Right lobe of liver (tissue), 6 donors: ENCODE results near the gene TASL. TPM values are rescaled to one million over a fixed set of nuclear protein-coding genes. Genes with fewer than 3 reads are reported as not detected.

Experiments used
- ATAC-seq, 4 donors: fragments of 200-7000 bp; cut with Tn5 transposase; one replicate each; pipeline ENCODE4 v1.9.1; 2020; ENCODE audit warnings: mild to moderate bottlenecking in 4 of 4, moderate library complexity in 4 of 4
- DNase-seq, 3 donors: peaks; one replicate each; pipeline ENCODE4 v3.0.0-alpha.2; 2020
- H3K27ac ChIP-seq, 3 donors: fragments of 200-600 bp; one replicate each; pipeline ENCODE4 v1.8.0; 2022
- H3K27me3 ChIP-seq, 2 donors: fragments of 200-600 bp; one replicate each; pipeline ENCODE4 v1.8.0; 2022
- H3K36me3 ChIP-seq, 4 donors: fragments of 200-600 bp; sonication (generic) in 1 of 4; one replicate each; pipeline versions ENCODE4 v1.5.1 to v1.8.0; 2017 to 2022; ENCODE audit warnings: control low read depth in 1 of 4
- H3K4me1 ChIP-seq, 4 donors: fragments of 200-600 bp; sonication (generic) in 1 of 4; one replicate each; pipeline versions ENCODE4 v1.5.1 to v1.8.0; 2017 to 2022; ENCODE audit warnings: control low read depth in 1 of 4
- H3K4me3 ChIP-seq, 3 donors: fragments of 200-600 bp; one replicate each; pipeline ENCODE4 v1.8.0; 2022
- H3K9me3 ChIP-seq, 4 donors: fragments of 200-600 bp; sonication (generic) in 1 of 4; one replicate each; pipeline versions ENCODE4 v1.5.1 to v1.8.0; 2017 to 2022; ENCODE audit warnings: control low read depth in 1 of 4
- POLR2A ChIP-seq: fragments of 450-650 bp; IDR thresholded peaks from one replicate; pipeline ENCODE4 v1.6.1; 2017; ENCODE audit warnings: antibody characterized with exemption, mild to moderate bottlenecking
- WGBS: methylation state at CpG from one replicate; pipeline ENCODE4 v1.1.6; 2018; ENCODE audit warnings: low coverage, low lambda C conversion rate; ENCODE audit not compliant: insufficient coverage; ENCODE audit errors: missing lambda C conversion rate; 5-methylcytosine and 5-hydroxymethylcytosine counted together
- intact Hi-C, 2 donors: fragments of 100-400 bp; cut with DNase I; formaldehyde crosslinking; loops; one replicate each; pipeline versions ENCODE4 v1.11.2 to v1.14.1; 2022
- total RNA-seq, 6 experiments: library from RNA; depleted of rRNA in 2 of 6; stranded (reverse); fragments of >200 nt in 2 of 6; fragmentation: NEBNext Ultra II Directional in 3 of 6; extraction: Animal tissue kit (Norgen Biotek cat#: 25700) in 3 of 6; gene quantifications; one replicate each; pipeline versions ENCODE4 v1.1.0 to v1.2.4, GENCODE V29; 2016 to 2023
- TF ChIP-seq, protein P1 (sequence below), 4 donors: fragments of 200-600 bp in 3 of 4; fragments of 450-650 bp in 1 of 4; IDR thresholded peaks; one replicate each; pipeline versions ENCODE4 v1.5.1 to v1.8.0; 2016 to 2022; ENCODE audit warnings: antibody characterized with exemption in 4 of 4, mild to moderate bottlenecking in 2 of 4
- donor health status: DM: no; HTN: yes; CAD: no.
- donor health status: DM: no; HTN: no; CAD: no.
- donor health status: DM: no; HTN: no; CAD: no.
- donor health status: DM: no; HTN: yes; CAD: no.
- donor health status: DM: no; HTN: yes; CAD: no.

TASL gene
- total RNA-seq, 6 experiments from 2014 or later, result 0.35 to 1.3 (median 0.50) TPM; not detected in 1

DNA sequence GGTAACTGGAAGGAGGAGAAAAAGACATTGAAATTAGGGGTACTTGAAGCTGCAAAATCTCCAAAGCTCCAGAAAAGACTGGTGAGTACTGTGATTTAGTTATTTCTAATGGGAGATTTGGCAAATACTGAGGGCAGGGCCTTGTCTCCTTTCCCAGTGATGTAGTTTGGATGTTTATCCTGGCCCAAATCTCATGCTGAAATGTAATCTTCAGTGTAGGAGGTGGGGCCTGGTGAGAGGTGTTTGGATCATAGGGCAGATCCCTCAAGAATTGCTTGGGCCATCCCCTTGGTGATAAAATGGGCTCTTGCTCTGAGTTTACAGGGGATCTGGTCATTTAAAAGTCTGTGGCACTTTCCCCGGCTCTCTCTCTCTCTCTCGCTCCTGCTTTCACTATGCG, 42.6 kb upstream of the TASL start:
- H3K4me1 ChIP-seq, result no peaks in the 10 kb centered on the region
- H3K9me3 ChIP-seq, result peaks cover 0 to 8% (median 0%) of the 10 kb centered on the region in 4 donors
- no peaks in the 10 kb centered on the region for H3K36me3 ChIP-seq
- H3K27me3 ChIP-seq, result no peaks in the 10 kb centered on the region
- intact Hi-C loops, result no loop called here
- H3K27ac ChIP-seq, result peak overlapping the region; percentile 3 to 75 (median 34)
- H3K4me3 ChIP-seq, result no peak overlapping the region
- 48% methylated on average over 3 of the region's 3 CpGs for WGBS
- peak; percentile 49 to 74 (median 67) for ATAC-seq
- TF ChIP-seq POLR2A, result no peak
- TF ChIP-seq, protein P1, sequence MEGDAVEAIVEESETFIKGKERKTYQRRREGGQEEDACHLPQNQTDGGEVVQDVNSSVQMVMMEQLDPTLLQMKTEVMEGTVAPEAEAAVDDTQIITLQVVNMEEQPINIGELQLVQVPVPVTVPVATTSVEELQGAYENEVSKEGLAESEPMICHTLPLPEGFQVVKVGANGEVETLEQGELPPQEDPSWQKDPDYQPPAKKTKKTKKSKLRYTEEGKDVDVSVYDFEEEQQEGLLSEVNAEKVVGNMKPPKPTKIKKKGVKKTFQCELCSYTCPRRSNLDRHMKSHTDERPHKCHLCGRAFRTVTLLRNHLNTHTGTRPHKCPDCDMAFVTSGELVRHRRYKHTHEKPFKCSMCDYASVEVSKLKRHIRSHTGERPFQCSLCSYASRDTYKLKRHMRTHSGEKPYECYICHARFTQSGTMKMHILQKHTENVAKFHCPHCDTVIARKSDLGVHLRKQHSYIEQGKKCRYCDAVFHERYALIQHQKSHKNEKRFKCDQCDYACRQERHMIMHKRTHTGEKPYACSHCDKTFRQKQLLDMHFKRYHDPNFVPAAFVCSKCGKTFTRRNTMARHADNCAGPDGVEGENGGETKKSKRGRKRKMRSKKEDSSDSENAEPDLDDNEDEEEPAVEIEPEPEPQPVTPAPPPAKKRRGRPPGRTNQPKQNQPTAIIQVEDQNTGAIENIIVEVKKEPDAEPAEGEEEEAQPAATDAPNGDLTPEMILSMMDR (IDR thresholded peaks at IDR 0.05), result no peak
- DNase-seq, result peak in 1 of 3 donors; percentile 53

DNA sequence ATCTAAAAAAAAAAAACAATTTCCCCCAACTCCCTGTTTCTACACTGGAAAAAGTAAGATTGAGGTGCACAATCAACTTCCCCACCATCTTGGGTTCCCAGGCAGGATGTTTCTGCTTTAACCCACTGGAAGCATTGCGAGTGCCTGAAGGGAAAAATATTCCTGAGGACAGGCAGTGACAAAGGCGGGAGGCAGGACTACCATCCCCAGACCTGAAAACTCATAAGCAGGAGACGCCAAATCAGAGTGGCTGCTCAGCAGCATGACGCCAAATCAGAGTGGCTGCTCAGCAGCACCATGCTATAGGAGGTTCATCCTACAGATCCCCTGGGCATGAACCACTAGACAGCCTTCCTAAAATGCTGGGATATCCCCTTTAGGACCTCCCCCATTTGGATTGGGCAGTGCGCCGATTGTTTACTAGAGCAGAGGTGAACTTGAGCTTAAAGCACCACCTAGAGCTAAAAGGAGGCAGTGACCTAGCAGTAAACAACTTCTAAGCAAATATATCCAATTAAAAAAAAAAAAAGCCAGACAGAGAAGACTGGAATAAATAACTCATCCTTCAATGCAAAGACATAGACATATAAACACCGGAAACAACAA, 40.7 kb upstream of the TASL start:
- Histone ChIP-seq H3K27me3 (peaks cover 0 to 4% of the 10 kb centered on the region in 2 donors), H3K9me3 (peaks cover 0 to 8% (median 0%) of the 10 kb centered on the region in 4 donors), H3K36me3 (no peaks in the 10 kb centered on the region), H3K4me1 (no peaks in the 10 kb centered on the region), H3K4me3 (no peak overlapping the region), H3K27ac (peak overlapping the region in 2 of 3 donors; percentile 35 to 49)
- no peak for TF ChIP-seq POLR2A
- TF ChIP-seq, protein P1 (IDR thresholded peaks at IDR 0.05), result peak; percentile 30 to 40 (median 36)
- peak; percentile 71 to 90 (median 83) for ATAC-seq
- intact Hi-C loops, result no loop called here
- 30% methylated on average over 6 of the region's 7 CpGs for WGBS
- peak in 2 of 3 donors; percentile 32 to 53 for DNase-seq

DNA sequence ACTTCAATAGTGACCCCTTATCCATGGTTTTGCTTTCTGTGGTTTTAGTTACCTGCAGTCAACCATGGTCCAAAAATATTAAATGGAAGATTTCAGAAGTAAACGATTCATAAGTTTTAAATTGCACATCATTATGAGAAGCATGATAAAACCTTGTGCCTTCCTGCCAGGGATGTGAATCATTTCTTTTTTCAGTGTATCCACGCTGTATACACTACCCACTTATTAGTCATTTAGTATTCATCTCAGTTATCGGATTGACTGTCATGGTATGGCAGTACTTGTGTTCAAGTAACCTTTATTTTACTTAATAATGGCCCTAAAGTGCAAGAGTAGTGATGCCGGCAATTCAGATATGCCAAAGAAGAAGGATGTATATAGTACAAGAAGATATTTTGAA, 37.7 kb upstream of the TASL start:
- ATAC-seq, result no peak
- WGBS, result 36% methylated on average over 4 of the region's 4 CpGs
- intact Hi-C loops, result no loop called here
- H3K27ac ChIP-seq, result no peak overlapping the region
- TF ChIP-seq, protein P1 (IDR thresholded peaks at IDR 0.05), result no peak
- TF ChIP-seq POLR2A, result no peak
- no peak overlapping the region for H3K4me3 ChIP-seq
- H3K27me3 ChIP-seq, result peaks cover 0 to 4% of the 10 kb centered on the region in 2 donors
- H3K9me3 ChIP-seq, result no peaks in the 10 kb centered on the region
- H3K4me1 ChIP-seq, result peaks cover 0 to 7% (median 0%) of the 10 kb centered on the region in 4 donors
- no peaks in the 10 kb centered on the region for H3K36me3 ChIP-seq
- no peak for DNase-seq

DNA sequence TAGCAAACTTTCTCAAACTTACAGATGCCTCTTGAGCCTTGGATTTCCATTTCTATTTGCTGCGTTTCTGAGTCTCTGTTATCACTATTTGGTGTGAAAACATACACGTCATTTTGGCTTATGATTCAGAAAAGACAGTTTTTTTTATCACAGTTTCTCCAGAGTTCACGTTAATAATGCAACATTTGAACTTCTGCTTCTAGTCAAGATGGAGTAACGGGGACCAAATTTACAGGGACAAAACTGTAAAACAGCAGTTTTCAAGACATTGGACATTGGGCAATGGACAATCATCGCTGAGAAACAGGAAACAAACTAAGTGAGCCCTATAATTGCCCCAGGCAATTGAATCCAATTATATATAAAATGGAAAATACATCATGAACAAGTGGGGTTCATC, 36.2 kb upstream of the TASL start:
- H3K9me3 ChIP-seq, result no peaks in the 10 kb centered on the region
- WGBS, result 40% methylated on average over 5 of the region's 5 CpGs
- no peak overlapping the region for H3K4me3 ChIP-seq
- H3K4me1 ChIP-seq, result peaks cover 0 to 7% (median 0%) of the 10 kb centered on the region in 4 donors
- TF ChIP-seq, protein P1 (IDR thresholded peaks at IDR 0.05), result no peak
- TF ChIP-seq POLR2A, result no peak
- no peak for DNase-seq
- H3K27ac ChIP-seq, result peak overlapping the region in 1 of 3 donors; percentile 31
- no peak for ATAC-seq
- intact Hi-C loops, result no loop called here
- no peaks in the 10 kb centered on the region for H3K36me3 ChIP-seq
- peaks cover 0 to 4% of the 10 kb centered on the region in 2 donors for H3K27me3 ChIP-seq
